Uterine smooth muscle cell (primary cell): ENCODE measurements around the gene CEP83. TPM values are rescaled to one million over a fixed set of nuclear protein-coding genes. Genes with fewer than 3 reads are reported as not detected.

Source experiments
- total RNA-seq: library from RNA; depleted of rRNA; stranded (reverse); fragments of >200 nt; gene quantifications from 2 replicates; pipeline ENCODE4 v1.2.3, GENCODE V29; 2014

Gene CEP83
- 14.5 and 17.2 TPM in 2 replicates for total RNA-seq

GRCh38 chr12:94459728-94460615 lies at the start of gene CEP83:
Gene CEP83, minus strand, starts transcription at chr12:94459867. Its CDS starts 47,377 bp downstream, at chr12:94412490.

Other genes with a start within 250 kb of the CEP83 start
- gene TMCC3, start 190.7 kb upstream of the CEP83 start, total RNA-seq: 9.5 and 11.8 TPM in 2 replicates